H1 (cell line): ENCODE results near the gene RGS6. TPM values are rescaled to one million over a fixed set of nuclear protein-coding genes. Genes with fewer than 3 reads are reported as not detected.

ENCODE experiments used
- ASH2L ChIP-seq: fragments of 200-600, 300-600 bp; sonication (generic); IDR thresholded peaks from one replicate; pipeline ENCODE4 v1.7.1; 2017; ENCODE audit warnings: low read length
- CHD7 ChIP-seq: fragments of 300-600 bp; sonication (generic); IDR thresholded peaks from 2 replicates; pipeline ENCODE4 v1.7.1; 2012; ENCODE audit warnings: low read length, moderate library complexity, mild to moderate bottlenecking, inconsistent platforms; ENCODE audit not compliant: insufficient replicate concordance
- FOSL1 ChIP-seq: IDR thresholded peaks from 2 replicates; pipeline ENCODE4 v1.6.1; 2011; ENCODE audit warnings: mild to moderate bottlenecking, low read depth, low read length, moderate library complexity; ENCODE audit not compliant: insufficient read depth
- RAD21 ChIP-seq, 2 experiments: IDR thresholded peaks in 1 of 2; conservative IDR thresholded peaks in 1 of 2; 2 replicates each; pipeline ENCODE4 v1.6.1; 2011; ENCODE audit warnings: low read depth in 2 of 2, low read length in 2 of 2, improper control_type of control experiment in 1 of 2, inconsistent platforms in 1 of 2, mild to moderate bottlenecking in 1 of 2, moderate library complexity in 1 of 2
- RBBP5 ChIP-seq: IDR thresholded peaks from 2 replicates; pipeline ENCODE4 v1.7.1; 2012; ENCODE audit warnings: low read depth, mild to moderate bottlenecking, inconsistent platforms, low read length, moderate library complexity, borderline replicate concordance
- polyA plus RNA-seq, 7 experiments: library from polyadenylated mRNA; depleted of rRNA in 3 of 7; stranded (reverse) in 5 of 7; unstranded in 2 of 7; fragments of >200 nt in 5 of 7; fragments of 200-250 nt in 2 of 7; gene quantifications; 1 replicate in 5 of 7; 2 replicates in 1 of 7; 4 replicates in 1 of 7; pipeline versions ENCODE4 v1.2.1 to v1.2.3, GENCODE V29; 2011 to 2013; ENCODE audit warnings: missing spikeins in 2 of 7, mixed read lengths in 2 of 7
- total RNA-seq: library from RNA; stranded (reverse); fragmentation: NEBNext Ultra II Directional; extraction: Animal tissue kit (Norgen Biotek cat#: 25700); gene quantifications from 2 replicates; pipeline ENCODE4 v1.2.1, GENCODE V29; 2021

RGS6 gene
- total and polyA plus RNA-seq, 2 of the 8 experiments (the other 6 are each of a cell fraction or from before 2014, with no cell fraction given), result 0.26 to 1.1 TPM

DNA sequence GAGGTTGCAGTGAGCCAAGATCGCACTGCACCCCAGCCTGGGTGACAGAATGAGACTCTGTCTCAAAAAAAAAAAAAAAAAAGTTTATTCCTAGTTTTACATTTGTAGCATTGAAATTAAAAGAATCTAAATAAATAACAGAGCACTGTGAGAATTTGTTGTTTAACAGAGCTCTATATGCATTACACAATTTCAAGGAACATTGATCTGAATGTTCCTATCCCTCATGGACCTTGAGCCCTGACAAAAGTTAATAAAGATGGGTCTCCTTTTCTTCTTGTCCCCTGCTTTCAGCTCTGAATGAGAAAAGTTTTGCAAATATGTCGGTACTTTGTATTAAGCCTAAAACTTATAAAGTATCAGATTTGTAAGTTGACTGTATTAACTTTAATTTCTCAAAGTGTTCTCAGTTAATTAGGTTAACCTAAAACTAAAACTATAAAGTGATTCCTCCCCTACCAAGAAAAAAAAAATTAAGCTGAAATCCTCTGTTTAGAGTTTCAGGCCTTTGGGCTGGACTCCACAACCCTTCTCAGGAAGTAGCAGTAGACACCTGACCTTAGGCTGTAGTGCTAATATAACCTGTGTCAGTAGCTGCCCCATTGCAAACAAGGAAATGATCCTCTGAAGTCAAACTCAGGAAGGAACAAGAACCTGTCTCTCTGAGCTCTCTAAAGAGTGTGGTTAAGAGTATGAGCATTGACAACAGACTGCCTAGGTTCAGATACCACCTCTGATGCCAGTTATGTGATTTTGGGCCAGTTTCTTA, 484.0 kb downstream of the RGS6 start (continued):
- no peak for TF ChIP-seq CHD7
- no peak for TF ChIP-seq RAD21 (IDR thresholded peaks at IDR 0.05 in 1 of 2, conservative IDR thresholded peaks at IDR 0.05 in 1 of 2; ENCODE audit: low read depth in 2 of 2, low read length in 2 of 2)
- no peak for TF ChIP-seq RBBP5
- no peak for TF ChIP-seq FOSL1
- no peak for TF ChIP-seq ASH2L
- TF ChIP-seq, all 59 proteins: peak for 0
